Lung (tissue), 12 donors: Measurements from ENCODE around the gene DCBLD2. TPM values are rescaled to one million over a fixed set of nuclear protein-coding genes. Genes with fewer than 3 reads are reported as not detected.
"Not testable (repeated sequence)": the region's sequence is repeated elsewhere in the genome, so short reads cannot be mapped to it uniquely, and the experiment has no call there.

Experiments
- ATAC-seq: fragments of 200-7000 bp; cut with Tn5 transposase; one replicate; pipeline ENCODE4 v1.9.1; 2020; ENCODE audit warnings: moderate number of reproducible peaks; ENCODE audit not compliant: insufficient read depth, low FRiP score
- DNase-seq, 3 donors: peaks; one replicate each; pipeline ENCODE4 v3.0.0-alpha.2; 2013 to 2017
- H3K27ac ChIP-seq, 2 donors: one replicate each; pipeline ENCODE4 v1.5.1; 2013; ENCODE audit warnings: mild to moderate bottlenecking in 2 of 2, moderate library complexity in 2 of 2, control low read depth in 1 of 2, inconsistent platforms in 1 of 2, low read depth in 1 of 2, low read length in 1 of 2
- H3K27me3 ChIP-seq, 3 donors: one replicate each; pipeline ENCODE4 v1.5.1; 2013; ENCODE audit warnings: low read length in 2 of 3; ENCODE audit not compliant: control insufficient read depth in 3 of 3, insufficient read depth in 3 of 3
- H3K36me3 ChIP-seq, 4 donors: one replicate each; pipeline ENCODE4 v1.5.1; 2013; ENCODE audit warnings: low read length in 4 of 4, mild to moderate bottlenecking in 1 of 4, moderate library complexity in 1 of 4; ENCODE audit not compliant: control insufficient read depth in 4 of 4, insufficient read depth in 4 of 4
- H3K4me1 ChIP-seq, 5 donors: one replicate each; pipeline ENCODE4 v1.5.1; 2013; ENCODE audit warnings: low read length in 5 of 5, mild to moderate bottlenecking in 2 of 5, moderate library complexity in 1 of 5; ENCODE audit not compliant: control insufficient read depth in 5 of 5, insufficient read depth in 5 of 5
- H3K4me3 ChIP-seq: one replicate; pipeline ENCODE4 v1.5.1; 2013; ENCODE audit warnings: mild to moderate bottlenecking, control low read depth, moderate library complexity
- H3K9ac ChIP-seq, 2 donors: one replicate each; pipeline ENCODE4 v1.5.1; 2013; ENCODE audit warnings: low read length in 2 of 2, control low read depth in 1 of 2; ENCODE audit not compliant: insufficient read depth in 1 of 2
- H3K9me3 ChIP-seq, 4 donors: one replicate each; pipeline ENCODE4 v1.5.1; 2013; ENCODE audit warnings: low read length in 3 of 4, mild to moderate bottlenecking in 1 of 4, moderate library complexity in 1 of 4; ENCODE audit not compliant: control insufficient read depth in 4 of 4, insufficient read depth in 3 of 4
- WGBS, 2 donors: extraction: QIAGEN DNeasy Blood & Tissue Kit; methylation state at CpG; one replicate each; pipeline ENCODE4 v1.1.7; 2013; 5-methylcytosine and 5-hydroxymethylcytosine counted together
- polyA plus RNA-seq, 2 donors: library from polyadenylated mRNA; stranded (reverse); fragments of 200-250 nt; gene quantifications; one replicate each; pipeline ENCODE4 v1.2.1, GENCODE V29; 2013
- total RNA-seq, 2 donors: library from RNA; depleted of rRNA in 1 of 2; stranded (reverse); fragments of >200 nt in 1 of 2; gene quantifications; one replicate each; pipeline ENCODE4 v1.2.1, GENCODE V29; 2014 to 2021
- TF ChIP-seq, protein P1 (sequence below): IDR thresholded peaks from 2 replicates; pipeline ENCODE4 v1.5.1; 2012; ENCODE audit warnings: mild to moderate bottlenecking; ENCODE audit errors: control extremely low read depth, extremely low read depth
- donor health status: control.
- donor health status: control.
- donor health status: Bipolar disorder and iron deficiency.
- donor health status: healthy.
- donor health status: DM: yes; HTN: yes; CAD: no.

DCBLD2 gene
- total and polyA plus RNA-seq, 4 donors: 7.1 to 83.8 (median 18.5) TPM

DNA sequence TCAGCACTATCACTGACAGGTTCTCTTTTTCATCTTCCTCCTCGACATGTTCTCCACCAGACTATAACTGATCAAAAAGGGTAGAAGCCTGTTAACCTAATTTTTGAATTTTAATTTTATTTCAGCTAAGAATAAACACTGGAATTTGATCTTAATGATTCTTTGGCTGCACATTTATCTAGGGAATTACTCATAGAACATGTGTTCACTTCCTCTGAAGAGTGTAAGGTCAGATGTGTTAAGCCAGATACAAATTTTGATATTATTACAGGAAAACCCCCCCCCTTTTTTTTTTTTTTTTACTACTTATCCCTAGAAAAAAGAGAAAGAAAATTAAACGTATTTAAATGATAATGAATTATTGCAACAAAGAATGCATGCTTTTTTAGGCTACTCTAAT is 15.0 kb downstream of the DCBLD2 start:
- Histone ChIP-seq H3K27ac (no peak overlapping the region), H3K27me3 (no peaks in the 10 kb centered on the region), H3K9ac (no peak overlapping the region), H3K4me3 (no peak overlapping the region), H3K36me3 (no peaks in the 10 kb centered on the region), H3K9me3 (peaks cover 0 to 2% (median 0%) of the 10 kb centered on the region in 4 donors), H3K4me1 (peaks cover 0 to 39% (median 13%) of the 10 kb centered on the region in 5 donors)
- WGBS, 2 donors: 59 to 74% methylated on average over 2 of the region's 2 CpGs
- DNase-seq: no peak
- no peak for ATAC-seq
- TF ChIP-seq, protein P1, sequence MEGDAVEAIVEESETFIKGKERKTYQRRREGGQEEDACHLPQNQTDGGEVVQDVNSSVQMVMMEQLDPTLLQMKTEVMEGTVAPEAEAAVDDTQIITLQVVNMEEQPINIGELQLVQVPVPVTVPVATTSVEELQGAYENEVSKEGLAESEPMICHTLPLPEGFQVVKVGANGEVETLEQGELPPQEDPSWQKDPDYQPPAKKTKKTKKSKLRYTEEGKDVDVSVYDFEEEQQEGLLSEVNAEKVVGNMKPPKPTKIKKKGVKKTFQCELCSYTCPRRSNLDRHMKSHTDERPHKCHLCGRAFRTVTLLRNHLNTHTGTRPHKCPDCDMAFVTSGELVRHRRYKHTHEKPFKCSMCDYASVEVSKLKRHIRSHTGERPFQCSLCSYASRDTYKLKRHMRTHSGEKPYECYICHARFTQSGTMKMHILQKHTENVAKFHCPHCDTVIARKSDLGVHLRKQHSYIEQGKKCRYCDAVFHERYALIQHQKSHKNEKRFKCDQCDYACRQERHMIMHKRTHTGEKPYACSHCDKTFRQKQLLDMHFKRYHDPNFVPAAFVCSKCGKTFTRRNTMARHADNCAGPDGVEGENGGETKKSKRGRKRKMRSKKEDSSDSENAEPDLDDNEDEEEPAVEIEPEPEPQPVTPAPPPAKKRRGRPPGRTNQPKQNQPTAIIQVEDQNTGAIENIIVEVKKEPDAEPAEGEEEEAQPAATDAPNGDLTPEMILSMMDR: no peak

DNA sequence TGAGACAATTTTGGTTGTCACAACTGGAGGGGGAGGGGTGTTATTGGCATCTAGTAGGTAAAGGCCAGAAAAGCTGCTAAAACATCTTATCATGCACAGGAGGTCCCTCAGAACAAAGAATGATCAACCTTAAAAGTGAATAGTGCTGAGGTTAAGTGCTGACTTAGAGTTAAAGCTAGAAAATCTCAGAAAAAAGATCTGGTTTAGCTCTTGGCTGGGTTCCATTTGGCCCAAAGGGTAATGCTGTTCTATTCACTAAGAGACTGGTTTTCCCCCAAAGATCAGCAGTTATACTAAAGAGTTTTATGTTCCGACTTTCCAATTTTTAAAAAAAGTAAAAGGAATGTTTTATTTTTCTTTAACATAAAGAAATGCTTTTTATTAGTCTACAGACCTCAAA is 15.6 kb downstream of the DCBLD2 start:
- DNase-seq (peak in 2 of 3 donors; percentile 48 to 64), ATAC-seq (no peak)
- TF ChIP-seq, protein P1: no peak
- Histone ChIP-seq H3K9me3 (peaks cover 0 to 2% (median 0%) of the 10 kb centered on the region in 4 donors), H3K9ac (no peak overlapping the region), H3K4me1 (peaks cover 0 to 35% (median 8%) of the 10 kb centered on the region in 5 donors), H3K36me3 (peaks cover 0 to 2% (median under 1%) of the 10 kb centered on the region in 4 donors), H3K4me3 (no peak overlapping the region), H3K27ac (peak overlapping the region in 1 of 2 donors; percentile 2), H3K27me3 (no peaks in the 10 kb centered on the region)
- WGBS, 2 donors: 86 to 92% methylated on average over 1 of the region's 1 CpG

DNA sequence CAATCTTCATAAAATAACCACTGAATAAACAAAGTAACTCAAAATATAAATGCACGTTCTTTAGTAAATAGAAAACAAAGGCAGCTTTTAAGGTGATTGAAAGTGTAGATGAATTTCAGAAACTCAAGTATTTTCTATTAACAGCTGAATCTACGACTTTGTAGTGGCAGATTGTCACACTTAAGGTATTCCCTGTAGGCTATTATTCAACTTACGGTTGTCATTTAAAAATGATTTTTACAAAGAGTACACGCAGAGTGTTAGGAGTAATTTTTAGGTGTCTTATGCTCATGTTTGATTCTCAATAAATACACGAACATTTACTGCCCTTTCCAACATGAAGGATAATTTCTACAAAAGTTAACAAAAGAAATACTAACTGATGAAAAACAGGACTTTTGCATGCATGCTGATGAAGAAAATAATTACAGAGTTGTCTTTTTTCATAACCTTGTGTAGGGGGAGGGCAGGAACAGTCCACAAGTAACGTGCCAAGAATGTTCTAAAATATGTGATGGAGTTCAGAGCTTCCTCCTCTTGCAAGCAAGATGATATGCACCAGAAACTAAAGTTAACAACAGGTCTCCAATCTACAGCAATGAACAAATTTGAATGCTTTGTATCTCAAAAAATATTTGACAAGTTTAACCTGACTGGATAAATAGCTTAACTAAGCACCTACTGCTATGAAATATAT is 16.7 kb downstream of the DCBLD2 start:
- peaks cover 0 to 2% (median 0%) of the 10 kb centered on the region in 4 donors for H3K9me3 ChIP-seq
- H3K27me3 ChIP-seq: no peaks in the 10 kb centered on the region
- TF ChIP-seq, protein P1: no peak
- DNase-seq (peak in 2 of 3 donors; percentile 26 to 32), ATAC-seq (no peak)
- H3K27ac ChIP-seq: no peak overlapping the region
- peaks cover 0 to 24% (median 7%) of the 10 kb centered on the region in 5 donors for H3K4me1 ChIP-seq
- H3K4me3 ChIP-seq: no peak overlapping the region
- WGBS, 2 donors: 54 to 74% methylated on average over 6 of the region's 6 CpGs
- H3K9ac ChIP-seq: no peak overlapping the region
- H3K36me3 ChIP-seq: peaks cover 0 to 12% (median 1%) of the 10 kb centered on the region in 4 donors

DNA sequence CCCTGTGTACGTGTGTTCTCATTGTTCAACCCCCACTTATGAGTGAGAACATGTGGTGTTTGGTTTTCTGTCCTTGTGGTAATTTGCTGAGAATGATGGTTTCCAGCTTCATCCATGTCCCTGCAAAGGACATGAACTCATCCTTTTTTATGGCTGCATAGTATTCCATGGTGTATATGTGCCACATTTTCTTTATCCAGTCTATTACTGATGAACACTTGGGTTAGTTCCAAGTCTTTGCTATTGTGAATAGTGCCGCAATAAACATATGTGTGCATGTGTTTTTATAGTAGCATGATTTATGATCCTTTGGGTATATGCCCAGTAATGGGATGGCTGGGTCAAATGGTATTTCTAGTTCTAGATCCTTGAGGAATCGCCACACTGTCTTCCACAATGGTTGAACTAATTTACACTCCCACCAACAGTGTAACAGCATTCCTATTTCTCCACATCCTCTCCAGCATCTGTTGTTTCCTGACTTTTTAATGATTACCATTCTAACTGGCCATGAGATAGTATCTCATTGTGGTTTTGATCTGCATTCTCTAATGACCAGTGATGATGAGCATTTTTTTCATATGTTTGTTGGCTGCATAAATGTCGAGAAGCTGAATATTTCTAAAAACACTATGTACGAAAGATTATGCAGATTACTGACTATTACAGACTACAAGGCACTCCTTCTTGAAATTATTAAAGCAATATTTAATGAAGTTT is 18.7 kb downstream of the DCBLD2 start:
- H3K4me3 ChIP-seq, H3K27ac ChIP-seq, ATAC-seq, H3K9ac ChIP-seq, DNase-seq, H3K27me3 ChIP-seq, H3K9me3 ChIP-seq: not testable (repeated sequence)
- H3K4me1 ChIP-seq: peaks cover 0 to 16% (median 7%) of the 10 kb centered on the region in 5 donors
- WGBS, 2 donors: 93% methylated on average over 4 of the region's 5 CpGs
- H3K36me3 ChIP-seq: peaks cover 0 to 19% (median 3%) of the 10 kb centered on the region in 4 donors
